Activated CD8-positive, alpha-beta T cell treated with anti-CD3 and anti-CD28 coated beads, Interleukin-2, amount 10 ng/mL, durations not matched to agents 7 days and 5 days (primary cell): ENCODE data around the gene LIMS4. TPM values are rescaled to one million over a fixed set of nuclear protein-coding genes. Genes with fewer than 3 reads are reported as not detected.
"Not testable (repeated sequence)": the region's sequence is repeated elsewhere in the genome, so short reads cannot be mapped to it uniquely, and the experiment has no call there.

ENCODE experiments used
- ATAC-seq: fragments of 150-1000 bp; cut with Tn5 transposase; one replicate; pipeline ENCODE4 v1.10.0; 2021; ENCODE audit warnings: moderate library complexity
- CTCF ChIA-PET: fragments of 350-600 bp; sonication (Branson Sonifier 250); formaldehyde crosslinking; loops from one replicate; lab custom pipeline; 2021; ENCODE audit warnings: antibody characterized with exemption; lab: Charles Lee
- POLR2A ChIA-PET: fragments of 350-600 bp; sonication (Branson Sonifier 250); formaldehyde crosslinking; loops from one replicate; lab custom pipeline; 2021; ENCODE audit warnings: antibody characterized with exemption; lab: Charles Lee
- DNase-seq: peaks from one replicate; pipeline ENCODE4 v3.0.0-alpha.2; 2020
- H3K27ac Mint-ChIP-seq: one replicate; pipeline ENCODE4 v1.8.0; 2021; ENCODE audit warnings: mild to moderate bottlenecking, mixed read lengths
- H3K27me3 Mint-ChIP-seq: one replicate; pipeline ENCODE4 v1.8.0; 2021; ENCODE audit warnings: low read depth, mixed read lengths
- H3K36me3 Mint-ChIP-seq: one replicate; pipeline ENCODE4 v1.8.0; 2021; ENCODE audit warnings: low read depth, mixed read lengths
- H3K4me1 Mint-ChIP-seq: one replicate; pipeline ENCODE4 v1.8.0; 2021; ENCODE audit warnings: low read depth, mixed read lengths
- H3K4me3 Mint-ChIP-seq: one replicate; pipeline ENCODE4 v1.8.0; 2021; ENCODE audit warnings: mild to moderate bottlenecking, mixed read lengths
- H3K9me3 Mint-ChIP-seq: one replicate; pipeline ENCODE4 v1.8.0; 2022; ENCODE audit warnings: mixed read lengths; ENCODE audit not compliant: insufficient read depth
- total RNA-seq, 2 experiments: library from RNA; stranded (reverse); gene quantifications; one replicate each; pipeline ENCODE4 v1.2.3, GENCODE V29; 2021

LIMS4 gene
- total RNA-seq, 2 experiments from 2014 or later, result 0.78 to 0.97 TPM

GRCh38 chr2:110473059-110473358 is 393 bp upstream of the LIMS4 start:
- DNase-seq, CTCF ChIA-PET, H3K4me1 Mint-ChIP-seq, H3K4me3 Mint-ChIP-seq, H3K9me3 Mint-ChIP-seq, POLR2A ChIA-PET, H3K36me3 Mint-ChIP-seq, ATAC-seq, H3K27me3 Mint-ChIP-seq, H3K27ac Mint-ChIP-seq: not testable (repeated sequence)

DNA sequence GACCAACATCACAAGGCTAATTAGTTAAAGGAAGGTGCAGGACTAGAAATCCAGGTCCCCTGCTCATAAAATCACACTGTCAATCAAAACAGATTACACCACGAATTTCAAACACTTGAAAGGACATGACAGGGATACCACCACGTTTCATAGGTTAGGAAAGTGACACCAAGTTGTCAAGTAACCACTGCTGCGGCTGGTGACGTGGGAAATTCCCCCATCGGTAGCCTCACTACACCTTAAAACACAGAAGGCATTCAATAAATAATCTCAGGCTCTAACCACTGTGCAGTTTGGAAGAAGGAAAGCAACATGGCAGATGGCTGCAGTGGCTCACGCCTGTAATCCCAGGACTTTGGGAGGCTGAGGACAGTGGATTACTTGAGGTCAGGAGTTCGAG is 3.7 kb downstream of the LIMS4 start:
- H3K4me1 Mint-ChIP-seq, H3K27ac Mint-ChIP-seq, CTCF ChIA-PET, POLR2A ChIA-PET, H3K27me3 Mint-ChIP-seq, DNase-seq, H3K9me3 Mint-ChIP-seq, ATAC-seq, H3K4me3 Mint-ChIP-seq, H3K36me3 Mint-ChIP-seq: not testable (repeated sequence)

GRCh38 chr2:110465312-110465711 is 7.3 kb downstream of the LIMS4 start:
- CTCF ChIA-PET, H3K27me3 Mint-ChIP-seq, POLR2A ChIA-PET, H3K36me3 Mint-ChIP-seq, H3K27ac Mint-ChIP-seq, H3K9me3 Mint-ChIP-seq, ATAC-seq, H3K4me1 Mint-ChIP-seq, H3K4me3 Mint-ChIP-seq, DNase-seq: not testable (repeated sequence)

GRCh38 chr2:110462458-110462857 is 10.2 kb downstream of the LIMS4 start:
- H3K4me3 Mint-ChIP-seq, CTCF ChIA-PET, ATAC-seq, POLR2A ChIA-PET, H3K27me3 Mint-ChIP-seq, DNase-seq, H3K27ac Mint-ChIP-seq, H3K4me1 Mint-ChIP-seq, H3K9me3 Mint-ChIP-seq, H3K36me3 Mint-ChIP-seq: not testable (repeated sequence)

DNA sequence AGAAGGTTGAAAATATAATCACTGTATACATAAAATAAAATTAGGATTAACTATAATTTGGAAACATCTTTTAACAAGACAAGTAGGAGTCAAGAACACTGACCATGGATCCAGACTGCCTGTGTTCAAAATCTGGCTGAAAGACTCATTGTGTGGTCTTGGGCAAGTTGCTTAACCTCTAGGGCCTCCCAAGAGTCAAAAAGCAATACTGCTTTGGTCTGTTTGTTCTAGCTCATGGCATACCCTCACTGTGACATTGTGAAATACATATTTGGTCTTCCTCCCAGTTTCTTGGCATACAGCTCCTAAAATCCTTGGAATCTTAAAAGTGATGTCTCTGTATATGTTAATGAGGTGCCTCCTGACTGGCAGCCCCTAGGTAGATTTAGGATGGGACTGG is 12.3 kb downstream of the LIMS4 start:
- POLR2A ChIA-PET, H3K27me3 Mint-ChIP-seq, H3K4me1 Mint-ChIP-seq, ATAC-seq, H3K9me3 Mint-ChIP-seq, H3K36me3 Mint-ChIP-seq, H3K4me3 Mint-ChIP-seq, CTCF ChIA-PET, H3K27ac Mint-ChIP-seq, DNase-seq: not testable (repeated sequence)

DNA sequence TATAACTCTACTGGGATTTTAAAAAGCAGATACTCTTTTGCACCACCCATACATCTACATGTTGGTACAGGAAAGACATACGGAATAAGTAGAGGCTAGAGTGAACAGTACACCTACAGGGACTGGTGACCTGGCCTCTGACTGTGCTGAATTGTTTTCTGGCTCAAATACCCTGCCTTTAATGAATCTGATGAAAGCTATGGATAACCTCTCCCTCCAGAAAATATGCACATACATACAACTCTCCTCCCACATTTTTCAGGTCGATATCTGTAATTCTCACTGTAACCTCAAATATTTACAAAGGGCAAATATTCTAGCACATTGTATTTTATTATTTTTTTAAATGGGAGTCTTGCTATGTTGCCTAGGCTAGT is 15.4 kb downstream of the LIMS4 start:
- DNase-seq, H3K36me3 Mint-ChIP-seq, H3K27me3 Mint-ChIP-seq, H3K27ac Mint-ChIP-seq, ATAC-seq, POLR2A ChIA-PET, H3K4me1 Mint-ChIP-seq, H3K4me3 Mint-ChIP-seq, H3K9me3 Mint-ChIP-seq, CTCF ChIA-PET: not testable (repeated sequence)

DNA sequence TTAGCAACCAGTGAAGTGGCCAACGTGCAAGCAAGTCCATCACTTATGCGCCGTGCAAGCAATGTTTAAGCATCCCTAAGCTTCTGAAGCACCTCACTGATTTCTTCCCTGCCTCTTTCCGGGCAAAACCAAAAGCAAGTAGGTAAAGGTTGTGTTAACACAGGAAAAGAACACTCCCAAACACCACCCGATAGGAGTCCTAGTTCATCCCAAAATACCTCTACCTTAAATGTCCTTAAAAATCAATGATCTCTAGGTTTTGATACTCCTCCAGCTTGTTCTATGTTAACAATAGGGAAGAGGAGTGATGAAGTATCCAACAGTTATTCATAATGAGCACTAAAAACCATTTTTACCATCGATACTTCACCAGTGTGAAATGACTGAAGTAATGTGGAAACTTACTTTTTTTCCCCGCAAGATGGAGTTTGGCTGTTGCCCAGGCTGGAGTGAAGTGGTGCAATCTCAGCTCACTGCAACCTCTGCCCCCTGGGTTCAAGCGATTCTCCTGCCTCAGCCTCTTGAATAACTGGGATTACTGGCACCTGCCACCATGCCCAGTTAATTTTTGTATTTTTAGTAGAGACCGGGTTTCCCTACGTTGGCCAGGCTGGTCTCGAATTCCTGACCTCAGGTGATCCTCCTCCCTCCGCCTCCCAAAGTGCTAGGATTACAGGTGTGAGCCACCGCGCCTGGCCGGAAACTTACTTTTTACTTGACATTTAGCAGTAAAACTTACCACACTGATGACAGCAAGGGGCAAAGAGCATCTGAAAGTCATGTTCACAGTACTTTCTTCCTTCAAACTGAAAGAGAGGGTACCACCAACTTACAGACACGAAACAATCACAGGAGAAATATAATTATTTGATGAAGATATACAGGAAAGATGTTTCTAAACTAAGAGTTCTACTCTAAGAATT is 16.1 kb downstream of the LIMS4 start:
- H3K4me3 Mint-ChIP-seq, H3K36me3 Mint-ChIP-seq, ATAC-seq, DNase-seq, POLR2A ChIA-PET, H3K27ac Mint-ChIP-seq, H3K4me1 Mint-ChIP-seq, H3K9me3 Mint-ChIP-seq, CTCF ChIA-PET, H3K27me3 Mint-ChIP-seq: not testable (repeated sequence)

- POLR2A ChIA-PET, H3K27ac Mint-ChIP-seq, H3K27me3 Mint-ChIP-seq, H3K4me3 Mint-ChIP-seq, DNase-seq, ATAC-seq, CTCF ChIA-PET, H3K36me3 Mint-ChIP-seq, H3K9me3 Mint-ChIP-seq, H3K4me1 Mint-ChIP-seq: not testable (repeated sequence)
Observed at GRCh38 chr2:110455080-110455670, 17.4 kb downstream of the LIMS4 start.

- POLR2A ChIA-PET, H3K36me3 Mint-ChIP-seq, H3K4me3 Mint-ChIP-seq, H3K9me3 Mint-ChIP-seq, H3K4me1 Mint-ChIP-seq, ATAC-seq, DNase-seq, H3K27me3 Mint-ChIP-seq, H3K27ac Mint-ChIP-seq, CTCF ChIA-PET: not testable (repeated sequence)
Observed at GRCh38 chr2:110450951-110451350, 21.7 kb downstream of the LIMS4 start.

DNA sequence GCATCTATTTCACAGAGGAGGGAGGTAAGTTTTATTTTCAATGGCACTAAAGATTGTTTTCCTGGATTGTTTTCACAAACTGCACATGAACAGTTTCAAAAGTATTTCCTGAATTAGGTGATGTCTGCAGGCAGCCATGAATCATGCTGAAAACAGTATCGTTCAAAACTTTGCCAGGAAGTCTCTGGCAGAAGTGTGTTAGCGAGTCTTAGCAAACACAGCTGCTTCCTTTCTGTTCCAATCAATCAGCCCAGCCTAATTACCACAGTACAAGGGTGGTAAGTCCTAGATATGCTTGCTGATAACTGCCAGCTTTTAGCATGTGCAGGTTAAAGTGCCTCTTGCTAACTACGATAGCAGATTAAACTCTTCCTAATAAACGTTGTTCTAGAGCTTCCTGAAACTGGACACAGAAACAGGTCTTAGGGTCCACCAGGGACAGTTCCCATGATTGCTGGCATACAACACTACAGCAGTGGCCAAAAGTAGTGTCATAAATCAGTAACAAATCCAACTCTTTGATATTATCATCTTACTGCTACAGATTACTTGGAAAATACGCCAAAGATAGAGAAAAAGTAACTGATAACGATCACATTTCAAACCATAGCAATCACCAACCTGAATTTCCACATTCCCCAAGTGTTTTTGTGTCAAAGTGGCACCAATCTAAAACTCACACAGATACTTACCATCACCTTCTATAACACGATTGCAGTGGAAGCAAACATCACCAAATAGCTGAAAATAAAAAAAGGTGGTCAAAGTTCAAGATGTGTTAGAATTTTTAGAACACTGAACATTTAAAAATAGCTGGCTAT is 23.3 kb downstream of the LIMS4 start:
- ATAC-seq, H3K4me1 Mint-ChIP-seq, H3K36me3 Mint-ChIP-seq, H3K27me3 Mint-ChIP-seq, H3K4me3 Mint-ChIP-seq, H3K9me3 Mint-ChIP-seq, H3K27ac Mint-ChIP-seq, DNase-seq, POLR2A ChIA-PET, CTCF ChIA-PET: not testable (repeated sequence)

DNA sequence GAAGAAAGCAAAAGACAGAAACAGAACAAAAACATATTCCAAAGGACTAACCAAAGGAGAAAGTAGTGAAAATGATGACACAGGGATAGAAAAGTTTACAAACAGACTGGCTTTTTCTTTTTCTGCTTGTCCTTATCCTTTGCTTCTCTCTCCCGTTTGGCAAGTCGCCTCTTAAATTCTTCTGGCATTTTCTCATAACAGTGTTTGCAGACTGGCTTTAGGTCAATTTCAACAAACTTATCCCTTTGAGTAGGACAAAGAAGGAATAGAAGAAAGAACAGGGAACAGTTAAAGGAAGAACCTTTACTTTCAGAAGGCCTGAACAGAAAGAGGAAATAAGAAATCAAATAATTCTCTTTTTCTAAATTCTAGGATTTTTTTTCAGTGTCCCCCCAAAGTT is 26.0 kb downstream of the LIMS4 start:
- CTCF ChIA-PET, H3K27ac Mint-ChIP-seq, H3K9me3 Mint-ChIP-seq, H3K36me3 Mint-ChIP-seq, DNase-seq, H3K4me1 Mint-ChIP-seq, POLR2A ChIA-PET, H3K4me3 Mint-ChIP-seq, H3K27me3 Mint-ChIP-seq, ATAC-seq: not testable (repeated sequence)
